ENCODE measurements around the gene PRKN. TPM values are rescaled to one million over a fixed set of nuclear protein-coding genes. Genes with fewer than 3 reads are reported as not detected.

PRKN gene
- total RNA-seq, 2 donors from 2014 or later = 3.3 to 4.8 TPM

DNA sequence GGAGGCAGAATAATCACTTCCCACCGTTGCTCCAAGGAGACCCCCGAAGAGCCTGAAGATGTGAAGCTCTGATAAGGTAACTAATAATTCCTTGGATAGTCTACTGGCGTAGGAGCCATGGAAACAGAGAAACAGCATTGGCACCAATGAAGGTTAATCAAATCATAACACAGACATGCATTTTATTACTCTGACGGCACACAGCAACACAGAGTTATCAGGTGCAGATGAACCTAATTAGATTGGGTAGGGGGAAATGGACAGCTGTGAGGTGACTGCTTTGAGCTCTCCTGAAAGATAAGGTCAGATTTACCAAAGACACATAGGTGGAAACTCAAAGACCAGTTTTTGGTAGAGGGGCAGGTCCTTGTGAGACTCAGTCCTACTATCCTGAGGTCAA, 909.7 kb downstream of the PRKN start:
- Mint-ChIP-seq H3K36me3 (ENCODE audit: low read depth) (no peaks in the 10 kb centered on the region), H3K9me3 (no peaks in the 10 kb centered on the region), H3K27me3 (ENCODE audit: insufficient read depth) (no peaks in the 10 kb centered on the region), H3K4me3 (no peak overlapping the region), H3K4me1 (peaks cover 6% of the 10 kb centered on the region), H3K27ac (no peak overlapping the region)
- H3K27me3 ChIP-seq (ENCODE audit: control insufficient read depth, insufficient read depth, low read length, poor library complexity, severe bottlenecking) = no peaks in the 10 kb centered on the region
- no peak overlapping the region for H3K4me3 ChIP-seq (ENCODE audit: low read length)
- no peaks in the 10 kb centered on the region for H3K36me3 ChIP-seq (ENCODE audit: control insufficient read depth, insufficient read depth, low read length)
- no peaks in the 10 kb centered on the region for H3K9me3 ChIP-seq (ENCODE audit: control insufficient read depth, low read length)
- WGBS, 2 experiments (ENCODE audit: insufficient coverage in 1 of 2, insufficient read length in 1 of 2) = 80 to 84% methylated on average over 1 to 4 of the region's 4 CpGs
- no peak for DNase-seq
- H3K9ac ChIP-seq (ENCODE audit: extremely low read depth, low read length, poor library complexity, severe bottlenecking) = no peak overlapping the region
- no peak overlapping the region for H3K27ac ChIP-seq (ENCODE audit: low read depth, low read length)
- no peaks in the 10 kb centered on the region for H3K4me1 ChIP-seq (ENCODE audit: control insufficient read depth, insufficient read depth, low read length)
- TF ChIP-seq, protein P1, sequence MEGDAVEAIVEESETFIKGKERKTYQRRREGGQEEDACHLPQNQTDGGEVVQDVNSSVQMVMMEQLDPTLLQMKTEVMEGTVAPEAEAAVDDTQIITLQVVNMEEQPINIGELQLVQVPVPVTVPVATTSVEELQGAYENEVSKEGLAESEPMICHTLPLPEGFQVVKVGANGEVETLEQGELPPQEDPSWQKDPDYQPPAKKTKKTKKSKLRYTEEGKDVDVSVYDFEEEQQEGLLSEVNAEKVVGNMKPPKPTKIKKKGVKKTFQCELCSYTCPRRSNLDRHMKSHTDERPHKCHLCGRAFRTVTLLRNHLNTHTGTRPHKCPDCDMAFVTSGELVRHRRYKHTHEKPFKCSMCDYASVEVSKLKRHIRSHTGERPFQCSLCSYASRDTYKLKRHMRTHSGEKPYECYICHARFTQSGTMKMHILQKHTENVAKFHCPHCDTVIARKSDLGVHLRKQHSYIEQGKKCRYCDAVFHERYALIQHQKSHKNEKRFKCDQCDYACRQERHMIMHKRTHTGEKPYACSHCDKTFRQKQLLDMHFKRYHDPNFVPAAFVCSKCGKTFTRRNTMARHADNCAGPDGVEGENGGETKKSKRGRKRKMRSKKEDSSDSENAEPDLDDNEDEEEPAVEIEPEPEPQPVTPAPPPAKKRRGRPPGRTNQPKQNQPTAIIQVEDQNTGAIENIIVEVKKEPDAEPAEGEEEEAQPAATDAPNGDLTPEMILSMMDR (conservative IDR thresholded peaks at IDR 0.05) = no peak

DNA sequence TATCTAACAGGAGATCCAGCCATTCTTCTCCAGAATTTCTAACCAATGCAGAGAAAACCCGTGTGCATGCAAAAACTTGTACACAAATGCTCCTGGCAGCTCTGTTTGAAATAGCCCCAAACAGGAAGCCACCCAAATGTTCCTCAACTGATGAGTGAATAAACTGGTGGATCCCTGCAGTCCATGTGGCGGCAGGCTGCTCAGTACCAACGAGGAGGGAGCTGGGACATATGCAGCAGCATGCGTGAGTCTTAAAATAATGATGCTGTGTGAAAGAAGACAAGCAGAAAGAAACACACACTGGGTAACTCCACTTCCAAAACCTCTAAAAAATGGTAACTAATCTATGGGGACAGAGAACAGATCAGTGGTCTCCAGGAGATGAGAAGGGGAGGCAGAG, 911.6 kb downstream of the PRKN start:
- Mint-ChIP-seq H3K9me3 (no peaks in the 10 kb centered on the region), H3K4me3 (no peak overlapping the region), H3K36me3 (ENCODE audit: low read depth) (no peaks in the 10 kb centered on the region), H3K27ac (no peak overlapping the region), H3K27me3 (ENCODE audit: insufficient read depth) (no peaks in the 10 kb centered on the region), H3K4me1 (peaks cover 6% of the 10 kb centered on the region)
- DNase-seq = no peak
- no peaks in the 10 kb centered on the region for H3K4me1 ChIP-seq (ENCODE audit: control insufficient read depth, insufficient read depth, low read length)
- WGBS, 2 experiments (ENCODE audit: insufficient coverage in 1 of 2, insufficient read length in 1 of 2) = 67 to 71% methylated on average over 4 of the region's 4 CpGs
- no peak overlapping the region for H3K9ac ChIP-seq (ENCODE audit: extremely low read depth, low read length, poor library complexity, severe bottlenecking)
- H3K9me3 ChIP-seq (ENCODE audit: control insufficient read depth, low read length) = no peaks in the 10 kb centered on the region
- H3K27ac ChIP-seq (ENCODE audit: low read depth, low read length) = no peak overlapping the region
- no peak overlapping the region for H3K4me3 ChIP-seq (ENCODE audit: low read length)
- H3K36me3 ChIP-seq (ENCODE audit: control insufficient read depth, insufficient read depth, low read length) = no peaks in the 10 kb centered on the region
- H3K27me3 ChIP-seq (ENCODE audit: control insufficient read depth, insufficient read depth, low read length, poor library complexity, severe bottlenecking) = no peaks in the 10 kb centered on the region
- TF ChIP-seq, protein P1 (conservative IDR thresholded peaks at IDR 0.05) = no peak

DNA sequence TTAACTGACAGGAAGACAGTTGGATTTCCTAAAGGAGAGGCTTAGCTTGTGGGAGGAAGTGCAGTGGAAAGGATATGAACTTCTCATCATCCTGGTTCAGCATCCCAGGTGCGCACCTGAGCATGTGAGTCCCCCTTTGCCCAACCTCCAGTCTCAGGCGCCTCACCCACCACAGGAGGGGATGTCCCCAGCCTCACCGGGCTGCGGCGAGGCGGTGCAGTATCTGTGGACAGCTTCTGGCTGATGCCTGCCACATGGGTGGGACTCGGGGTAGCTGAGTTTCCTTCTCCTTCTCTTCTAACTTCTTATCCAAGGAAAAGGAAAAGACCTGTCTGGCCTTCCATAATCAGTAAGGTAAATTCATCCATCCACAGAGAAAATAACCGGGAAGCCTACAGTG, 914.4 kb downstream of the PRKN start:
- no peak overlapping the region for H3K4me3 ChIP-seq (ENCODE audit: low read length)
- TF ChIP-seq, protein P1 (conservative IDR thresholded peaks at IDR 0.05) = no peak
- Mint-ChIP-seq H3K9me3 (no peaks in the 10 kb centered on the region), H3K4me1 (peaks cover 6% of the 10 kb centered on the region), H3K27ac (no peak overlapping the region), H3K36me3 (ENCODE audit: low read depth) (no peaks in the 10 kb centered on the region), H3K4me3 (no peak overlapping the region), H3K27me3 (ENCODE audit: insufficient read depth) (no peaks in the 10 kb centered on the region)
- no peaks in the 10 kb centered on the region for H3K36me3 ChIP-seq (ENCODE audit: control insufficient read depth, insufficient read depth, low read length)
- no peak overlapping the region for H3K27ac ChIP-seq (ENCODE audit: low read depth, low read length)
- no peaks in the 10 kb centered on the region for H3K9me3 ChIP-seq (ENCODE audit: control insufficient read depth, low read length)
- no peaks in the 10 kb centered on the region for H3K27me3 ChIP-seq (ENCODE audit: control insufficient read depth, insufficient read depth, low read length, poor library complexity, severe bottlenecking)
- H3K9ac ChIP-seq (ENCODE audit: extremely low read depth, low read length, poor library complexity, severe bottlenecking) = no peak overlapping the region
- H3K4me1 ChIP-seq (ENCODE audit: control insufficient read depth, insufficient read depth, low read length) = no peaks in the 10 kb centered on the region
- no peak for DNase-seq
- WGBS, 2 experiments (ENCODE audit: insufficient coverage in 1 of 2, insufficient read length in 1 of 2) = 95 to 100% methylated on average over 3 to 8 of the region's 8 CpGs

All from endodermal cell (in vitro differentiated cells).